Measurements from ENCODE around the gene CPED1.

Gene CPED1

GRCh38 chr7:121045090-121045489 lies 56.6 kb downstream of the CPED1 start:
- H3K27ac ChIP-seq: peak overlapping the region; percentile 98; the same call in 1 of the 2 replicates
- TF ChIP-seq, protein P1, sequence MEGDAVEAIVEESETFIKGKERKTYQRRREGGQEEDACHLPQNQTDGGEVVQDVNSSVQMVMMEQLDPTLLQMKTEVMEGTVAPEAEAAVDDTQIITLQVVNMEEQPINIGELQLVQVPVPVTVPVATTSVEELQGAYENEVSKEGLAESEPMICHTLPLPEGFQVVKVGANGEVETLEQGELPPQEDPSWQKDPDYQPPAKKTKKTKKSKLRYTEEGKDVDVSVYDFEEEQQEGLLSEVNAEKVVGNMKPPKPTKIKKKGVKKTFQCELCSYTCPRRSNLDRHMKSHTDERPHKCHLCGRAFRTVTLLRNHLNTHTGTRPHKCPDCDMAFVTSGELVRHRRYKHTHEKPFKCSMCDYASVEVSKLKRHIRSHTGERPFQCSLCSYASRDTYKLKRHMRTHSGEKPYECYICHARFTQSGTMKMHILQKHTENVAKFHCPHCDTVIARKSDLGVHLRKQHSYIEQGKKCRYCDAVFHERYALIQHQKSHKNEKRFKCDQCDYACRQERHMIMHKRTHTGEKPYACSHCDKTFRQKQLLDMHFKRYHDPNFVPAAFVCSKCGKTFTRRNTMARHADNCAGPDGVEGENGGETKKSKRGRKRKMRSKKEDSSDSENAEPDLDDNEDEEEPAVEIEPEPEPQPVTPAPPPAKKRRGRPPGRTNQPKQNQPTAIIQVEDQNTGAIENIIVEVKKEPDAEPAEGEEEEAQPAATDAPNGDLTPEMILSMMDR (conservative IDR thresholded peaks at IDR 0.05): no peak

DNA sequence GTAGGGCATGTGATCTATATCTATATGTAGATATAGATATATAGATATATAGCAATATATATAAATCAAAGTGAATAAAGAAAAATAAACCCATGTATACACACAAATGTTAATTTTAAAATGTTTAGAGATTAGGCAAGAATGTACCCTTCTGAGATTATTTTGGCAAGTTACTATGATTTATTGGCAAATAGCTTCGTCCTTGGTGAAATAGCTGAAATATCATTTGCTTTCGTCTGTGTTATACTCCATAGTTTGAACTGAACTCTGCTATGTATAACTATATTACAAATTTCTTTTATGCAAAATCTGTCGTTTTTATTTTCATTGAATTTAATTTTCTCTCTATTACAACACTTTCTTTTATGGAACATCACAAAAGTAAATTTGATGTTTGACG lies 57.5 kb downstream of the CPED1 start:
- H3K27ac ChIP-seq: peak overlapping the region; percentile 98; the same call in 1 of the 2 replicates
- TF ChIP-seq, protein P1 (conservative IDR thresholded peaks at IDR 0.05): no peak

DNA sequence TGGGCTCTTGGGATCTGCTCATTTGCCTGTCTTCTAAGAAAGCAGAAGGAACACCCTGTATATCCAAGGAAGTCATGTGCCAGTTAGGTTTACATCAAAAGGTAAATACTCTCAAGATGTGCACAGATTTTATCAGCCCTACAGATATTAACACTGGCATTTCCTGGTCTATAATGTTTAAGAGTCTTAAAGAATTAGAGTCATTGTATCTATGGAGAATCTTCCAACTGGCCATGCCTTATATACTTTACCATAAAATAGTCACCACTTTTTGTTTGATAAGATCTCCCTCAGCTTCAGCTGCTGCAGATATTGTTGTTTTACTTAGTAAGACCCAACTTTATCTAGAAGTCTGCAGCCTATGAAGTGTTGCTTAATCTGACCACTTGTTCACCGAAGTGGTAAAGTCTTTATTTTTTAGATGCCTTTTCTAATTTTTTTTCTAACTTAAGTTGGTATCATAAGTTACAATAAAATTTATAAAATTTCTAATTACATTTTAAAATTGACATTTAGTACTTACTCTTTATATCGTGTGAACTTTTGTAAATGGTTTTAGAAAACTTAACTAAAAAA lies 58.5 kb downstream of the CPED1 start:
- peak overlapping the region; percentile 98 for H3K27ac ChIP-seq
- TF ChIP-seq, protein P1 (conservative IDR thresholded peaks at IDR 0.05): no peak

- TF ChIP-seq, protein P1 (conservative IDR thresholded peaks at IDR 0.05): no peak
- H3K27ac ChIP-seq: peak overlapping the region; percentile 98
Measured at GRCh38 chr7:121048195-121048594, 59.7 kb downstream of the CPED1 start.

- TF ChIP-seq, protein P1 (conservative IDR thresholded peaks at IDR 0.05): no peak
- H3K27ac ChIP-seq: peak overlapping the region; percentile 98
Measured at GRCh38 chr7:121049028-121049791, 60.7 kb downstream of the CPED1 start.

DNA sequence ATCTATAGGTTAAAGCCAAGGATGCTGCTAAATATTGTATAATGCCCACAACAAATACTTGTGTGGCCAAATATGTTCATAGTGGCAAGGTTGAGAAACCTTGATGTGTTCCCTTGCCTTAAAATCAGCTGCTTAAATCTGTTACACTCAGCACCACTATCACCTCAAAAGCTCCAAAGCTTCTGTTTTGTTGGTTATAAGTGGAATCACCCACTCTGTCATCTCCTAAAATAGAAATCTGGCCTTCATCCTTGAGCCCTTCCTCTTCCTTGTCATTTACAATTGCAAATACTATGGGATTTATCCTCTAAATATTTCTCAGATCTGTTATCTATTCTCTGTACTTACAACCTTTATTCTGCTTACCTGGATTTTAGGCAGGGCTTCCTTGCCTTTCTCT lies 61.4 kb downstream of the CPED1 start:
- TF ChIP-seq, protein P1 (conservative IDR thresholded peaks at IDR 0.05): no peak
- peak overlapping the region; percentile 98 for H3K27ac ChIP-seq

DNA sequence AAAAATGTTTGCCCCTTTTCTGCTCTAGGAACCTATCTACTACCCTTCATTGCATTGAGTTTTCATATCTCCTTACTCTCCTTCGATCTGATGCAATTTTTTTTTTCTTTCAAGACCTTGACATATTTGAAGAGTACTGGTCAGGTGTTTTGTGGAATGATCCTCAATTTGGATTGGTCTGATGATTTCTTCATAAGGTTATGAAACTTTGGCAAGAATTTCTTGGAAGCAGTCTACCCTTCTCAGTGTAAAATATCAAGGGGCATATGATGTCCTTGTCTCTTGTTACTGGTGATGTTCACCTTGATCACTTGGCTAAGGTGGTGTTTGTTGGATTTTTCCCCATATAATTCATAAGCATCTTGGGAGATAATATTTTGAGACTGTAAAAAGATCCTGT lies 64.7 kb downstream of the CPED1 start:
- H3K27ac ChIP-seq: no peak overlapping the region
- TF ChIP-seq, protein P1 (conservative IDR thresholded peaks at IDR 0.05): no peak
